Eye (tissue), 1 donor: Measurements from ENCODE around the gene PNPLA5.

Experiments used
- DNase-seq: peaks from one replicate; pipeline ENCODE4 v3.0.0-alpha.2; 2015

Gene PNPLA5

GRCh38 chr22:43901976-43902643, 10.3 kb upstream of the PNPLA5 start:
- DNase-seq = no peak

GRCh38 chr22:43900206-43900605, 8.4 kb upstream of the PNPLA5 start:
- DNase-seq = no peak

GRCh38 chr22:43897751-43898261, 6.0 kb upstream of the PNPLA5 start:
- no peak for DNase-seq

- no peak for DNase-seq
These were observed 4.3 kb upstream of the PNPLA5 start for GRCh38 chr22:43895986-43896645.

GRCh38 chr22:43894122-43894521, 2.3 kb upstream of the PNPLA5 start:
- DNase-seq = no peak

GRCh38 chr22:43893266-43893665, 1.5 kb upstream of the PNPLA5 start:
- DNase-seq = no peak

- DNase-seq = no peak
These were observed 526 bp upstream of the PNPLA5 start for GRCh38 chr22:43892183-43892894.

GRCh38 chr22:43890901-43891331, 897 bp downstream of the PNPLA5 start:
- no peak for DNase-seq

GRCh38 chr22:43889860-43890253, 2.0 kb downstream of the PNPLA5 start:
- no peak for DNase-seq

GRCh38 chr22:43889201-43889859, 2.5 kb downstream of the PNPLA5 start:
- no peak for DNase-seq

- DNase-seq = no peak
These were observed 3.1 kb downstream of the PNPLA5 start for GRCh38 chr22:43888740-43889139.

GRCh38 chr22:43887391-43887790, 4.4 kb downstream of the PNPLA5 start:
- no peak for DNase-seq

- no peak for DNase-seq
These were observed 5.6 kb downstream of the PNPLA5 start for GRCh38 chr22:43886231-43886630.

- DNase-seq = no peak
These were observed 6.0 kb downstream of the PNPLA5 start for GRCh38 chr22:43885786-43886185.

- no peak for DNase-seq
These were observed 6.5 kb downstream of the PNPLA5 start for GRCh38 chr22:43885319-43885671.

- DNase-seq = peak; percentile 71
These were observed 7.1 kb downstream of the PNPLA5 start for GRCh38 chr22:43884600-43885318.

- DNase-seq = no peak
These were observed 7.9 kb downstream of the PNPLA5 start for GRCh38 chr22:43883719-43884415.

GRCh38 chr22:43883012-43883661, 8.7 kb downstream of the PNPLA5 start:
- DNase-seq = peak; percentile 77

GRCh38 chr22:43882122-43882767, 9.6 kb downstream of the PNPLA5 start:
- no peak for DNase-seq

- DNase-seq = no peak
These were observed 10.4 kb downstream of the PNPLA5 start for GRCh38 chr22:43881091-43882061.
